DND-41 (cell line): ENCODE data around the gene EIF4E1B.

Experiments
- ATAC-seq: fragments of 200-7000 bp; cut with Tn5 transposase; 3 replicates; pipeline ENCODE4 v1.9.1; 2021; ENCODE audit warnings: low read depth; ENCODE audit not compliant: insufficient read depth
- DNase-seq: peaks from one replicate; pipeline ENCODE4 v3.0.0-alpha.2; 2020
- H2AFZ ChIP-seq: 2 replicates; pipeline ENCODE4 v1.6.0; 2012; ENCODE audit warnings: low read depth, low read length
- H3K27ac ChIP-seq: 2 replicates; pipeline ENCODE4 v1.5.1; 2012; ENCODE audit warnings: low read length, inconsistent platforms
- H3K27me3 ChIP-seq: fragments of 200-600 bp; sonication (generic); 2 replicates; pipeline ENCODE4 v1.6.0; 2012; ENCODE audit warnings: low read length, mild to moderate bottlenecking, inconsistent platforms; ENCODE audit not compliant: insufficient read depth, poor library complexity
- H3K36me3 ChIP-seq: 2 replicates; pipeline ENCODE4 v1.5.1; 2012; ENCODE audit warnings: low read length, inconsistent platforms; ENCODE audit not compliant: insufficient read depth
- H3K4me1 ChIP-seq: 2 replicates; pipeline ENCODE4 v1.5.1; 2012; ENCODE audit warnings: mild to moderate bottlenecking, low read length; ENCODE audit not compliant: insufficient read depth
- H3K4me2 ChIP-seq: 2 replicates; pipeline ENCODE4 v1.6.0; 2012; ENCODE audit warnings: mild to moderate bottlenecking, moderate library complexity, low read length, inconsistent platforms; ENCODE audit not compliant: insufficient read depth
- H3K4me3 ChIP-seq, 2 experiments: fragments of 200-600 bp in 1 of 2; shearing (Covaris generic) in 1 of 2; 2 replicates each; pipeline ENCODE4 v1.5.1; 2012 to 2016; ENCODE audit warnings: inconsistent platforms in 2 of 2, low read length in 2 of 2, mild to moderate bottlenecking in 2 of 2, low read depth in 1 of 2, moderate library complexity in 1 of 2
- H3K79me2 ChIP-seq: 2 replicates; pipeline ENCODE4 v1.6.0; 2012; ENCODE audit warnings: low read length, inconsistent platforms; ENCODE audit not compliant: insufficient read depth
- H3K9ac ChIP-seq: 2 replicates; pipeline ENCODE4 v1.6.0; 2012; ENCODE audit warnings: low read depth, mild to moderate bottlenecking, inconsistent platforms, low read length, moderate library complexity
- H3K9me3 ChIP-seq: 2 replicates; pipeline ENCODE4 v1.5.1; 2012; ENCODE audit warnings: low read length, moderate library complexity, mild to moderate bottlenecking, inconsistent platforms; ENCODE audit not compliant: insufficient read depth, severe bottlenecking
- H4K20me1 ChIP-seq: 2 replicates; pipeline ENCODE4 v1.6.0; 2012; ENCODE audit warnings: low read length; ENCODE audit not compliant: insufficient read depth
- EZH2 ChIP-seq: IDR thresholded peaks from 3 replicates; pipeline ENCODE4 v1.6.1; 2012; ENCODE audit warnings: borderline replicate concordance, low read depth, mild to moderate bottlenecking, moderate library complexity, low read length, inconsistent platforms; ENCODE audit not compliant: severe bottlenecking
- TF ChIP-seq, protein P1 (sequence below): IDR thresholded peaks from 2 replicates; pipeline ENCODE4 v1.5.1; 2012; ENCODE audit warnings: borderline replicate concordance, low read length, moderate library complexity, mild to moderate bottlenecking; ENCODE audit not compliant: poor library complexity, severe bottlenecking; ENCODE audit errors: extremely low read depth

Gene EIF4E1B

DNA sequence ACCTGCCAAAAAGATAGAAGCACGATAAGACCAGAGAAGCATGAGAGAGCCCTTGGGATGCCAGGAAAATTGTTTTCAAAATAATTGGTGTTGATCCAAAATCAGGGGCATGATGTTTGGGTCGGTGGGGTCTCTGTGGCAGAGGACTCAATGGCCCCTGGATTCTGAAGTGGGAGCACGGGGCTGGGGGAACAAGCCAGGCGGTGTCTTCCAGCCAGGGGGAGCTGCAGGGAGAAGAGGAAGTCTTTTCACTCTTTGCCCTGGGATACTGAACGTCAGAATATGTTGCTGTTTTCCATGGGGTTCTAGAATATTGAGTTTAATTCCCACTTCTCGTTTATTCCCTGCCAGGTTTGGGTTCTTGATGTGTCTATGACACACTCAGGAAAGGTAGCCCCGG lies 37.2 kb downstream of the EIF4E1B start:
- no peak overlapping the region for H3K27ac ChIP-seq
- no peak overlapping the region for H2AFZ ChIP-seq
- no peak overlapping the region for H3K9ac ChIP-seq
- DNase-seq (no peak), ATAC-seq (no peak)
- peaks cover 2% of the 10 kb centered on the region for H3K27me3 ChIP-seq
- H3K79me2 ChIP-seq: no peaks in the 10 kb centered on the region
- TF ChIP-seq, protein P1, sequence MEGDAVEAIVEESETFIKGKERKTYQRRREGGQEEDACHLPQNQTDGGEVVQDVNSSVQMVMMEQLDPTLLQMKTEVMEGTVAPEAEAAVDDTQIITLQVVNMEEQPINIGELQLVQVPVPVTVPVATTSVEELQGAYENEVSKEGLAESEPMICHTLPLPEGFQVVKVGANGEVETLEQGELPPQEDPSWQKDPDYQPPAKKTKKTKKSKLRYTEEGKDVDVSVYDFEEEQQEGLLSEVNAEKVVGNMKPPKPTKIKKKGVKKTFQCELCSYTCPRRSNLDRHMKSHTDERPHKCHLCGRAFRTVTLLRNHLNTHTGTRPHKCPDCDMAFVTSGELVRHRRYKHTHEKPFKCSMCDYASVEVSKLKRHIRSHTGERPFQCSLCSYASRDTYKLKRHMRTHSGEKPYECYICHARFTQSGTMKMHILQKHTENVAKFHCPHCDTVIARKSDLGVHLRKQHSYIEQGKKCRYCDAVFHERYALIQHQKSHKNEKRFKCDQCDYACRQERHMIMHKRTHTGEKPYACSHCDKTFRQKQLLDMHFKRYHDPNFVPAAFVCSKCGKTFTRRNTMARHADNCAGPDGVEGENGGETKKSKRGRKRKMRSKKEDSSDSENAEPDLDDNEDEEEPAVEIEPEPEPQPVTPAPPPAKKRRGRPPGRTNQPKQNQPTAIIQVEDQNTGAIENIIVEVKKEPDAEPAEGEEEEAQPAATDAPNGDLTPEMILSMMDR: no peak
- no peaks in the 10 kb centered on the region for H3K9me3 ChIP-seq
- no peak overlapping the region for H3K4me2 ChIP-seq
- H3K4me1 ChIP-seq: no peaks in the 10 kb centered on the region
- peaks cover 3% of the 10 kb centered on the region; the same call in 1 of the 2 replicates for H4K20me1 ChIP-seq
- no peak overlapping the region for H3K4me3 ChIP-seq
- no peaks in the 10 kb centered on the region for H3K36me3 ChIP-seq

DNA sequence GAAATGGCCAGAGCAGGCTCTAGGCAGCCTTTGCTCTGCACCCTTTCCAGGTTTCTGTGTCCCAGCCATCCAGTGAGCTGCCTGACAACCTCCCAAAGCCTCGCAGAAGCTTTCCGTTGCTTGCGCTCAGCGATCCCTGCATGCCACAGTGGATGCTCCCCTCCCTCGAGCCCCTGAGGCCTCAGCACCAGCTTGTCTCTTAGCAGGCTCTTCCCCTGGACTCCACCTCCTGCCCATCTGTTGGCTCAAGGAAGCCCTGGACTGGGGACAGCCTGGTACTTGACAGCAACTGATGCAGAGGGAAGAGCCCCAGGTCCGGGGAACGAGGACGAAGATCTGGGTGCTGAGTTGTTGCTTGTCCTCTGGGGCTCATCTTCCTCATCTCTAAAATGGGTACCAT lies 40.0 kb downstream of the EIF4E1B start:
- Histone ChIP-seq H4K20me1 (peaks cover 3% of the 10 kb centered on the region; the same call in 1 of the 2 replicates), H3K9ac (no peak overlapping the region), H2AFZ (no peak overlapping the region), H3K36me3 (no peaks in the 10 kb centered on the region), H3K9me3 (no peaks in the 10 kb centered on the region), H3K27me3 (peaks cover 2% of the 10 kb centered on the region), H3K79me2 (no peaks in the 10 kb centered on the region), H3K27ac (no peak overlapping the region), H3K4me3 (no peak overlapping the region), H3K4me1 (no peaks in the 10 kb centered on the region), H3K4me2 (no peak overlapping the region)
- DNase-seq (no peak), ATAC-seq (no peak)
- no peak for TF ChIP-seq EZH2
- TF ChIP-seq, protein P1: no peak

- peaks cover 3% of the 10 kb centered on the region; the same call in 1 of the 2 replicates for H4K20me1 ChIP-seq
These were observed 40.9 kb downstream of the EIF4E1B start for GRCh38 chr5:176671399-176671798.

More at GRCh38 chr5:176671399-176671798, 40.9 kb downstream of the EIF4E1B start:
- H2AFZ ChIP-seq: no peak overlapping the region
- H3K79me2 ChIP-seq: no peaks in the 10 kb centered on the region
- H3K27me3 ChIP-seq: peaks cover 2% of the 10 kb centered on the region
- H3K36me3 ChIP-seq: no peaks in the 10 kb centered on the region
- no peak overlapping the region for H3K4me2 ChIP-seq
- H3K4me1 ChIP-seq: no peaks in the 10 kb centered on the region
- H3K9ac ChIP-seq: no peak overlapping the region
- H3K27ac ChIP-seq: no peak overlapping the region
- H3K9me3 ChIP-seq: no peaks in the 10 kb centered on the region
- no peak for TF ChIP-seq EZH2
- TF ChIP-seq, protein P1: no peak
- H3K4me3 ChIP-seq: no peak overlapping the region
- ATAC-seq (no peak), DNase-seq (no peak)
